Measurements from ENCODE around the gene SLC7A6OS. TPM values are rescaled to one million over a fixed set of nuclear protein-coding genes. Genes with fewer than 3 reads are reported as not detected.

Gene SLC7A6OS
- 10.0 to 12.8 TPM (median 11.6 TPM) in 5 replicates for total RNA-seq (2022; extraction: Qiagen RNA extraction; ENCODE audit: low read depth)

GRCh38 chr16:68310774-68311511 lies at the start of gene SLC7A6OS, which contains the start of gene PRMT7:
SLC7A6OS (minus strand) TSS chr16:68310946; CDS start chr16:68310926, 20 bp downstream.
PRMT7 (plus strand) TSS chr16:68311019; CDS start chr16:68315980, 4,961 bp downstream.

DNA sequence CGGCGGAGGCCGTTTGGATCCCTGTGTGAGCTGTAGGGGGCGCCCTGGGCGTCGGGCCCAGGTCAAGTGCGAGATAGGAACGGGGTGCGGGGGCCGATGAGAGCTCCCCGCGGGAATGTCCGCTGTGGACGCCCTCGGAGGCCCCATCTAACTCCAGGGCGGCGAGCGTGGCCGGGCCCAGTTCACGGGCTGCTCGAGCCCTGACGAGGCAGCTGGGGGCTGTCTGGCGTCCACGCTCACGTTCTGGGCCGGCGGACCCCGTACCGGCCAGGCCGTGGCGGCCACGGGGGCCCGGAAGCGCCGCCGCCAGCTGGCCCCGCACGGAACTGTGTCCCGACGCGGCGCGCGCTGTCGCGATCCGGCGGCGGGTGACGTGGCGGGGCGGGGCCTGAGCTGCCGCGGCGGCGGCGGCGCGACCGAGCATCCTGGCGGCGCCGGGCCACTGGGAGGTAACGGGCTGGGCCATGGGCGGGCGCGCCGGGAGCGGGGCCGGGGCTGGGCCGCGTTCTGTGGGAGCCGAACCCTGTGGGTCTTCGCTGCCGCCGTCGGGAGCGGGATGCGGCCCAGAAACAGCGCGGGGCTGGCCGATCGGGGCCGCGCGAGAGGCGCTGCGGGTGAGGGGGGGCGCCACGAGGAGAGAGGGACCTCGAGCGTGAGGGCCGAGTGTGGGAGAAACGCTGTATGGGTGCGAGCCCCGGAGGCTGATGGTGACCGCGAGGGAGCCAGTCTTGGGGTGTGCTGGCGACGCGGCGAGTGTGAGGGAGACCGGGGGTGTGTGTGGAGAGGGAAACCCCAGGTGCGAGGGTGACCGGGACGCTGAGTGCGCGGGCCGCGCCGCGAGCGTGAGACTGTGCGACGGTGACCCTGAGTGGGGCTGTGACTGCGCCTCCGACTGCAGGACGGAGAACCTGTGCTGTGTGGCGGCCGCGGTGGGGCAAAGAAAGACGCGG lies 46.3 kb downstream of the SLC7A6OS start, which contains the start of gene SLC7A6:
SLC7A6 (plus strand) TSS at position 399 of the 950 bp plus-strand sequence. CDS start 10,201 bp downstream, outside the sequence.

Other genes with a start within 250 kb of the SLC7A6OS start
- gene NFATC3, start 225.6 kb downstream of the SLC7A6OS start, total RNA-seq (2022; extraction: Qiagen RNA extraction; ENCODE audit: low read depth) = 14.7 to 19.0 TPM (median 18.8 TPM) in 5 replicates
- gene ESRP2, start 74.8 kb downstream of the SLC7A6OS start, total RNA-seq (2022; extraction: Qiagen RNA extraction; ENCODE audit: low read depth) = 0.05 to 0.19 TPM (median 0.09 TPM) in 4 of 5 replicates, not detected in the other
- gene PLA2G15, start 65.6 kb downstream of the SLC7A6OS start, total RNA-seq (2022; extraction: Qiagen RNA extraction; ENCODE audit: low read depth) = 12.2 to 15.0 TPM (median 14.2 TPM) in 5 replicates
- gene SLC7A6, start 46.4 kb downstream of the SLC7A6OS start, total RNA-seq (2022; extraction: Qiagen RNA extraction; ENCODE audit: low read depth) = 35.2 to 38.2 TPM (median 36.1 TPM) in 5 replicates
- gene PRMT7, start 73 bp upstream of the SLC7A6OS start, total RNA-seq (2022; extraction: Qiagen RNA extraction; ENCODE audit: low read depth) = 30.2 to 32.7 TPM (median 31.2 TPM) in 5 replicates
- gene SMPD3, start 137.6 kb upstream of the SLC7A6OS start, total RNA-seq (2022; extraction: Qiagen RNA extraction; ENCODE audit: low read depth) = 0.12 to 0.42 TPM (median 0.14 TPM) in 5 replicates
- 6.5 to 10.9 TPM (median 10.2 TPM) in 5 replicates for gene ZFP90, start 228.3 kb upstream of the SLC7A6OS start, total RNA-seq (2022; extraction: Qiagen RNA extraction; ENCODE audit: low read depth)